Stimulated activated CD4-positive, alpha-beta T cell treated with anti-CD3 and anti-CD28 coated beads, Interleukin-1b, Interleukin-23, amount 100 ng/mL, for 4 hours (primary cell): ENCODE measurements around the gene CNKSR1.
A peak's percentile ranks its signal among the peaks of the same experiment; 100 is the strongest.

Experiments
- DNase-seq, 2 donors: peaks; one replicate each; pipeline ENCODE4 v3.0.0-alpha.2; 2020; ENCODE audit warnings: low read depth in 2 of 2

The CNKSR1 gene, protein sequence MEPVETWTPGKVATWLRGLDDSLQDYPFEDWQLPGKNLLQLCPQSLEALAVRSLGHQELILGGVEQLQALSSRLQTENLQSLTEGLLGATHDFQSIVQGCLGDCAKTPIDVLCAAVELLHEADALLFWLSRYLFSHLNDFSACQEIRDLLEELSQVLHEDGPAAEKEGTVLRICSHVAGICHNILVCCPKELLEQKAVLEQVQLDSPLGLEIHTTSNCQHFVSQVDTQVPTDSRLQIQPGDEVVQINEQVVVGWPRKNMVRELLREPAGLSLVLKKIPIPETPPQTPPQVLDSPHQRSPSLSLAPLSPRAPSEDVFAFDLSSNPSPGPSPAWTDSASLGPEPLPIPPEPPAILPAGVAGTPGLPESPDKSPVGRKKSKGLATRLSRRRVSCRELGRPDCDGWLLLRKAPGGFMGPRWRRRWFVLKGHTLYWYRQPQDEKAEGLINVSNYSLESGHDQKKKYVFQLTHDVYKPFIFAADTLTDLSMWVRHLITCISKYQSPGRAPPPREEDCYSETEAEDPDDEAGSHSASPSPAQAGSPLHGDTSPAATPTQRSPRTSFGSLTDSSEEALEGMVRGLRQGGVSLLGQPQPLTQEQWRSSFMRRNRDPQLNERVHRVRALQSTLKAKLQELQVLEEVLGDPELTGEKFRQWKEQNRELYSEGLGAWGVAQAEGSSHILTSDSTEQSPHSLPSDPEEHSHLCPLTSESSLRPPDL

DNA sequence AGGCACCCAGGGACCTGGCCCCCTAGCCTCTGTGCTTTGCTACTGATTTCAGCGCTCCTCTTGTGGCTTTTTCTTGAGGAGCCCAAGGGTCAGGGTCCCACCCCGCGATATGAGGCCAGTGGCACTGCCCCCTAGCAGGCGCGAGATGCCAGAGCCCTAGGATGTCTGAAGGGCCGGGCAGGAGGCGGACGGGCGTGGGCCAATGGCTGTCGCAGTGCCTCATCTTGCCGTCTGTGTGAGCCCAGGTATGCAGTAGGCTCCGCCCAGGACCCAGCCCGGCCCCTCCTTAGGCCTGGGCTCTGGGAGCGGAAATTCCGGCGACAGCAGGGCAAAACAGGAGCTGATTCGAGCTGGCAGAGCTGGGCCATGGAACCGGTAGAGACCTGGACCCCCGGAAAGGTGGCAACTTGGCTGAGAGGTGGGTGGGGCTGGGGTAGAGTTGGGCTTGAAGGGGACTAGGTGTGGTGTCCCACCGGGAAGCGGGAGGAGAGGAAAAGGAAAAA, at the start of gene CNKSR1:
CNKSR1 (plus strand) TSS at position 310 of the 503 bp plus-strand sequence; CDS start at position 367, 57 bp downstream.
- no peak for DNase-seq

DNA sequence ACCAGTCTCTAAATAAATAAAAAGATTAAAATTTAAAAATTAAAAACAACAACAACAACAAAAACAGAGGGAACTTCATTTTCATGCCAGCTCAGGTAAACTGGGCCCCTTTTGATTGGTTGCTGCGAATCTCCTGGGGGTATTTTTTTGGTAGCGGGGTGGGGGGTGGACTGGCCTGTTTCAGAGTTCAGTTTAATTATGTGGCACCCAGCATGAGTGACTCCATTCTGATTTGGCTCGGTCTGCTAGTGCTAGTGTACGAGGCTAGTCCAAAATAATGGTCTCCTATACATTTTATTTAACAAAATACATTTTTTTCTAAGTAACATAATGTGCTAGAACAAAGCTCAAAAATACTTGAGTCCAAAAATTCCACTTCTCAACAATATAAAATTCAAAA, 47.5 kb upstream of the CNKSR1 start:
- no peak for DNase-seq

DNA sequence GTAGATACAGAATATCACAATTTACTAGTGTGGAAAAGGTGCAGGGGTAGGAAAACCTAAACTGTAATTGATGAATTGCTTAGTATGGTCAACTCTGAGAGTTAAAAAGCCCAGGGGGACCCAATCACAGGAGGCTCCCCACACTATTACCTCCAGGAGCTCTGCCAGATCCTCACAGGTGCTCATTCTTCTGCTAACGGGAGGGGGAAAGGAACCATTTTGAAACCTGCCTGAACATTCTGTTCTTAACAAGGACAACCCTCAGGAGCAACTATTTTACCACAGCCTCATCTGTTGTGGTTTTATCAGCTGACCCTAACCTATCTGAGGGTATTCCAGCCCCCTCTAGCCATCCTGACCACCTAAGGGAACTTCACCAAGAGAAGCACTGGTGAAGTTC, 46.6 kb upstream of the CNKSR1 start:
- no peak for DNase-seq

DNA sequence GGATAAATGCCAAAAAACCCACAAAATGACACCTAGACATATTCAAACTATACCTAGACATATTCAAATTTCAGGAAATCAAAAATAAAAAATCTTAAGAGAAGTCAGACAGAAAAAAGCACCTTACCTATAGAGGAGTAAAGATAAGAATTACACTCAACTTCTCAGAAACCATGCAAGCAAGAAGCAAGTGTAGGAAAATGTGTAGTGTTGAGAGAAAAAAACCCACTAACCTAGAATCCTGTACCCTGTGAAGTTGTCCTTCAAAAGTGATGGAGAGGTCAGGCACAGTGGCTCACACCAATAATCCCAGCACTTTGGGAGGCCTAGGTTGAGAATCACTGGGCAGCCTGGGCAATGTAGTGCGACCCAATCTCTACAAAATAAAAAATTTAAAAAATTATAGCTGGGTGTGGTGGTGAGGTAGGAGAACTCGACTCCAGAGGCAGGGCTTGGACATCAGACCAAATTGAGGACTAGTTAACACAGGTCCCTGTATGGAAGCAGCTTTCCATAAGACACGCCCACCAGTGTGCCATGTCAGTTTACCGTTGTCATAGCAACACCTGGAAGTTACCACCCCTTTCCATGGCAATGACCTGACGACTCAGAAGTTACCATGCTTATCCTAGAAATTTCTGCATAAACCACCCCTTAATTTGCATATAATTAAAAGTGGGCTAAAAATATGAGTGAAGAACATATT, 45.0 kb upstream of the CNKSR1 start:
- DNase-seq: no peak

DNA sequence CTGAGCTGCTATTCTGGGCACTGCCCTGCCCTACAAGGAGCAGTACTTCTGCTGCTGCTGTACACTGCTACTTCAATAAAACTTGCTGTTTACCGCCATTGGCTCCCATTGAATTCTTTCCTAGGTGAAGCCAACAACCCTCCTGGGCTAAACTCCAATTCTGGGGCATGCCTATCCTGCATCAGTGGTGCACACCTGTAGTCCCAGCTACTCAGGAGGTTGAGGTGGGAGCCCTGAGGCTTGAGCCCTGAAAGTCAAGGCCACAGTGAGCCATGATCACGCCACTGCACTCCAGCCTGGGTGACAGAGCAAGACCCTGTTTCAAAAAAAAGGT, 44.5 kb upstream of the CNKSR1 start:
- no peak for DNase-seq

DNA sequence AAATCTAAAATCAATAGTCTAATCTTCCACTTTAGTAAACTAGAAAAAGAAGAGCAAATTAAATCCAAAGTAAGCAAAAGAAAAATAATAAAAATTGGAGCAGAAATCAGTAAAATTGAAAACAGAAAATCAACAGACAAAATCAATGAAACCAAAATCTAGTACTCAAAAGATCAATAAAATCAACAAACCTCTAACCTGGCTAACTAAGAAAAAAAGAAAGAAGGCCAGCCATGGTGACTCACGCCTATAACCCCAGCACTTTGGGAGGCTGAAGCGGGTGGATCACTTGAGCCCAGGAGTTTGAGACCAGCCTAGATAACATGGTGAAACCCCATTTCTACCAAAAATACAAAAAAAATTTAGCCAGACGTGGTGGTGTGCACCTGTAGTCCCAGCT, 42.8 kb upstream of the CNKSR1 start:
- DNase-seq: no peak

DNA sequence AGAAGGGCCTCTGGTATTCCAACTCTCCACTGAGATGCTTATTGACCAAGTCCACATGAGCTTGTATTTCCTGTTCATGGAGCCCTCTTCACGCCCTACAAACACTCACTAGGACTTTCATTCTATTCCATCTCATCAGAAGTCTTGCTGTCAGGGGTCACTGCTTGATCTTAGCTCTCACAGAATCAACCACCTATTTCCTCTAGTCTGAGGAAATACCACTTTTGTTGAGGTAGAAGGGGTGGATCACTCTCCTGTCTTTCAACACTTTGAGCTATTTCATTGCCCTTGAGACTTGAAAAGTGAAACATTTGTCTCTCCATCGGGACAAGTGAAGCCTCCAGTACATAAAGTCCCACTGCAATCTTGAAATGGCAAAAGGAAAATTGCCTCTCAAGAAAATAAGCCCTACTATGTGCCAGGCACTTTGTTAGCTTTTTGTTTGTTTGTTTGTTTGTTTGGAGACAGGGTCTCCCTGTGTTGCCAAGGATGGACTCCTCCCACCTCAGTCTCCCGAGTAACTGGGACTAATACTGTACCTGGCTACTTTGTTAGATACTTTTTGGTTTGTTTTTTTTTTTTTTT, 38.2 kb upstream of the CNKSR1 start:
- DNase-seq: no peak

DNA sequence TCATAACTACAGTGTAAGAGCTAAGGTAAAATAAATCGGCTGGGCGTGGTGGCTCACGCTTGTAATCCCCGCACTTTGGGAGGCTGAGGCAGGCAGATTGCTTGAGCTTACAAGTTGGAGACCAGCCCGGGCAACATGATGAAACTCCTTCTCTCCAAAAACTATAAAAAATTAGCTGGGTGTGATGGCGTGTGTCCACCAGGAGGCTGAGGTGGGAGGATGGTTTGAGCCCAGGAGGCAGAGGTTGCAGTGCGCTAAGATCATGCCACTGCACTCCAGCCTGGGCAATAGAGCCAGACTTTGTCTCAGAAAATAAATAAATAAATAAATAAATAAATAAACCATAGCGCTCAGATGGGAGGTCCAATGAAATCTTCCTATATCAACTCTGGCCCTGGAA, 35.1 kb upstream of the CNKSR1 start:
- DNase-seq: no peak

DNA sequence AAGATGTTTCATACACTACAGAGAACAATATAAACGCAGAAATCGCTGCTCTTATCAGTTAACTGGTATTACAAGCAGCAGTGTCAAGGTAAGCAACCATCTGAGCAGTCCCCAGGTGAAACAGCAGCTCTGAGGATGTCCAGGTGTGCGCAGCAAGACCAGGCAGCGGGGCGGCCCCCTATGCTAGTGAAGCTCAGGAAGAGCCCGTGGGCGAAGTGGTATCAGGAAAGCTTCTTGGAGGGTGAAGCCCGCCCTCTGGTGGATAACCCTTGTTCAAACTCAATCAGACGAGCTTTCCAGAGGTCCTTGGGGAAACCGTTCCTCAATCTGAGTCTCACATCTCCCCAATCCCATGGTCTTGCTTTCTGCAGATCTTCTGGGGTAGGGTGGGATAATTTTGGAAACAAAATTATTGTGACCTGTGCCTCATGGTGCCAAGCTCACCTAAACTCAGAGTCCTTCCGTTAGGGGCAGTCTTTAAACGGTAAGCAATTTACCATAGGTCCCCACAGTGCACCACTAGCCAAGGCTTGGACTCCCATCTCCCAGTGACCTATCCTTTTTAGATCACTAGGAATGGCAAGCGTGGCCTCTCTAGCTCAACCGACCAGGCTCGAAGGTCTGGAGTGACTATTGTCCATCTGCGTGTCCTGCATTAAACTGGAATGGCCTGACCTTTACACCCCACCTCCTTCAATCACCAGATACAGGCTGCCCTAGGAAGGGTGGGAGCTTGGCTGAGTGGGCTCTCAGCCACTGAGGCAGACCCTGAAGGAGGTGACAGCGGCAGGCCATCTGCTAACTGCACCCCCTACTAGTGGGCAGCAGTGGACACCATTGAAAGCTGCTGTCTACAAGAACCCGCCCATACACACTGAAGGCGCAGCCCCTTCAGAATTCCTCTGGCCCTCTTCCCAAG, 32.0 kb upstream of the CNKSR1 start:
- peak; percentile 51 to 75 for DNase-seq

DNA sequence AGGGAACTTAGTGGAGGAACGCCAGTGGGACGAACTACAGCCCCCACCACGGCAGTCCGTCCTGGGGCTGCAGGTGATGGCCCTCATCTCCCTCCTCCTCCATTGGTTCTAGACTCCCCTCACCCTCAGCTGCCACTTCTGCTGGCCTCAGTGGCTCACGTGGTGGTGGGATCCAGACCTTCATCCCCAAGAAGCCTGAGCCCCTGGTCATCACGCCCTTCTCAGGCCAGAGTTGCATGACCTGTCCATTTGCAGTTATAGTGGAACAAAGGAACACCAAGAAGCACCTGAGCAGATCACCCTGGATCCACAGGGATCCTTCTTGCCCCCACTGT, 31.4 kb upstream of the CNKSR1 start:
- DNase-seq: no peak

DNA sequence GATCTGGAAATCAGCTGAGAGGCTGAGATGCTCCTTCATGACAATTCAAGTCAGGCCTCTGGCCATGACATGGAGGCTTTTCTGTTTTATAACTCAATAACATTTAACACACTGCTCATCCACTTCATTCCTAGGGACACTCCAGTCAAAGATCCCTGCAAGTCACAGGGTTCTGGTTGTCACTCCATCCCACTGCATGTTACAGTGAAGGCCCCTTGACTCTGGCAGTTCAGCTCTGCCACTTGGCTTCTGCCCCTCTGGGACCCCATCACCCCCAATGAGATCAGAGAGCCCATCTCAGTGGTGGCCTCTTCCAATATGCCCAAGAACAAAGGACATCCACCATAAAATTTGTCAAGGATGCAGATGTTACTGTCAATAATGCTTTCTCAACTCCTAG, 28.4 kb upstream of the CNKSR1 start:
- DNase-seq: no peak

DNA sequence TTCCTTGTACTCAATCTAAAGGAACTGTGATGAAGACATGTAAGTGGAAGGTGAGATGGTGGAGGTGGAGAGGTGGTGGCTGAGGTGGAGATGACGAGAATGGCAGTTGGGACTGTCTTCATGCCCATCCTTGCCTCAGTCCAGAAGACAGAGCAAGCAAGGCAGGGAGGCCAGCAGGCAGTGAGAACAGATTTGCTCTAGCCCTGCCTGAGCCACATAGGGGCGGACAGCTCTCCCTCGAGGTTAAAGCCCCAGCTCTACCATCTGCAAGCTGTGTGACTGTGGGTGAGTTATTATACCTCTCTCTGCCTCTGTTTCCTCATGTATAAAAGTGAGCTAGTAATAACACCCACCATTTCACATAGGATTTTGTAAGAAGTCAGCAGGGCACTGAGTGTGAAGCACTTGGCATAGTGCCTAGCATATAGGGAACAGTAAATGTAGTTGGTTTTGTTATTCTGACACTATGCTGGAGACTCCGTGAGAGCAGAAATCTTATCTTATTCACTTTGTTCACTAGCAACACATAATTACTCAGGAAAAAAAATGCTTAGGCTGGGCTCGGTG, 23.2 kb upstream of the CNKSR1 start:
- DNase-seq: no peak

DNA sequence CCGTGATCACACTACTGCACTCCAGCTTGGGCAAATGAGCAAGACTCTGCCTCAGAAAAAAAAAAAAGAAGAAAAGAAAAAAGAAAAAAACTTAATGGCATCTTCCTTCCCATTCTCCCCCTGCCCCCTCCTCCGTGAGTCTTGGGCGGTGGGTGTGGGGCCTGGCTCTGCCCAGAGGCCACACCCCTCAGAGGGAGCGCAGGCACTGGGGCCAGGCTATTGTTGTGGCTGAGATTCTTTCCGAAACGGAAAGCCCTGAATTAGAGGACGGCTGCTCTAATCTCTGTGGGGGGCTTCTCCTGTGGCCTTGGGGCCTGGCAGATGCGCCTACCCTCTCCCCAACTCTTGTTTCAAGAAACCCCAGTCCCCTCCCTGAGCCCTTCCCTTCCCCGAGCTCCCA, 22.5 kb upstream of the CNKSR1 start:
- no peak for DNase-seq

DNA sequence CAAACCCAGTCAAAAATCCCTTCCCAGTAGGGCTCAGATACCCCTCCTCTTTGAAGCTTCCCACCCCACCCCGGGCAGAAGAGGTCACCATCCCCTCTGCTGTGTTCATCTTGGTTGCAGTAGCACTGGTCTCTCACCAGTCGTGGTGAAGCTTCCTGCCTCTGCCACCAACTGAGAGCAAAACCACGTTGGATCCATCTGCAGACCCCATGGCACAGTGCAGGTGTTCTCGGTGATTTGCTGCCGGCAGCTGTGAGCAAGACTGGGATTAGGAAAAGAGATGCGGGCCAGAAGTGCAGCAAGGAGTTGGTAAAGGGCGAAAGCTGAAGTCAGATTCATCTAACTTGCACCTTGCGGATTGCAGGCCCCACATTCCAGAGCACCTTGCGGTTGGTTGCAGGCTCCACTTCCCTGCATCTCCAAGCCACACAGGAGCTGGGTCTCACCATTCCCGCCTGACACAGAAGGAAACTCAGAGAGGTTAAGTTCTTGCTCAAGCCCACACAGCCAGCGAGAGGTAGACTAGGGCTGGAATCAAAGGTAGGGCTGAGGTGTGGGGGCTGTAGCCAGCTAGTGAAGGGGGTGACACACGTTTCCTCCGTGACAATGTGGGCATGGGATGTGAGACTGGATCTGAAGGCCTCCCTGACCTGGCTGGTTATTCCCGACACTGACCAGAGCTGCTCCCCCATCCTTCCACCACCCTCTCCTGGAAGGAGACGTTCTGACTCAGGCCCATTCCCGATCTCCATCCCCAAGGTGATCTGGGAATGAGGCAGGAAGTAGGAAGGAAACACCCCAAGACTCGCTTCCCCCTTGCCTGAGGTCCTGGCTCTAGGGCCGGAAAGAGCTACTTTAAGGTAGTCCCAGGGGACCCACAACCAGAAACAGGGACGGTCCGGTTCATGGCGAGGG, 21.7 kb upstream of the CNKSR1 start:
- no peak for DNase-seq

DNA sequence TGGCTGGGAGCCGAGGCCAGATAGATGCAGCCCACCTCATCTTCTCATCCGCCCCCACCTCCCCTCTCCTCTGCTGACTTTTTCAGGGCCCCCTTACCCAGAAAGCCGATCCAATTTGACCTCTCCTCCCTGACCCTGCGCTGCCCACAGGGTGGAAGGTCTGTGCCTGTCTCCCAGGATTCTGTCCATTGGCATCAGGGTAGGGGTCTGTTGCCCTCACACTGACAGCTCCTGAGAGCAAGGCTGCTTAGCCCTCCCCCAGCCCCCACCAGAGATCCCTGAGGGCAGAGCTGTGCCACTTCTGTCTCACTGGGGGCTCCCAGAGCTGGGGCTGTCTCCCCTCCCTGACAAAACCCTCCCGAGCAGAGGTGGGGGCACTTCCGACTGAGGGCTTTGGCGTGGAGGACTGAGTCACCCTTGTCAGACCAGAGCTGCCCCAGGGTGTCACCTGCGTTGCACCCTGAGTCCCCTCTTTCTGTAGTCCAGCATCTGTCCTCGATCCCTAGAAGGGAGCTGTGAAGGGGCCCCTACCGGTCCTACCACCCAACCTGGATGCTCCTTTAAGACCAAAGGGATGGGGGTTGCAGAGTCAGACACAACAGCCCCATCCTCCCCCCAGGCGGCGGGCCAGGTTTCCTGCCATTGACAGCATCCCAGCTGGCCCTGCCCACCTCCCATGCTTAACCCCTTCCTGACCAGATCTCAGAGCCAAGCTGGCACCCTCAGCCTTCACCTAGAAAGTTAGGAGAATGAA, 20.8 kb upstream of the CNKSR1 start:
- DNase-seq: no peak

DNA sequence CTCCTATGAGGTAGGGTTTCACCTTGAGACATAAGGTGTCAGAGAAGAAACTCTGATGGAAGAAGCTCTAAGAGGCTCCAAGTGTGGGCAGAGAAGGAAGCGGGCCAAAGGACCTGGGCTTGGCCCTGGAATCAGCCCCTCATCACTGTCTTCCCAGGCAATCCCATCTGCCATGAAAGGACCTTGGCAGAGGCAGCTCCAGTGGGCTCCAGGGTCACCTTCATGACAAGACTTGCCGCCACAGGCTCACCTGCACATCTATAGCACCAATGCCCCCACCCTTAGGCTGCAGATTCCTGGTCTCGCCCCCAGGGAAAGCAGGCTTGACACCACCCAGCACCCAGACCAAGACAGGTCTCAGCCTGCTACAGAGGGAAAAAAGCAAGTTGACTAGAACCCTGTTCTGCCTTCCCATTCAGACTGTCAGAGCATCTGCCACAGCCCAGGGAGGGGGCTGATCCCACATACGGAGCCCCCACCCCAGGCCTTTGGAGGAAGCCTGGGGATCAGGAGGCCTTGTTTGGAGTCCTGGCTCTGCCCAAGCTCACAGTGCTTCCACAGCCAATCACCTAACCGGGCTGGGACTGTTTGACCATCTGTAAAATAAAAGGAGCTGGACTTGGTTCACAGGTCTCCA, 18.9 kb upstream of the CNKSR1 start:
- DNase-seq: no peak

DNA sequence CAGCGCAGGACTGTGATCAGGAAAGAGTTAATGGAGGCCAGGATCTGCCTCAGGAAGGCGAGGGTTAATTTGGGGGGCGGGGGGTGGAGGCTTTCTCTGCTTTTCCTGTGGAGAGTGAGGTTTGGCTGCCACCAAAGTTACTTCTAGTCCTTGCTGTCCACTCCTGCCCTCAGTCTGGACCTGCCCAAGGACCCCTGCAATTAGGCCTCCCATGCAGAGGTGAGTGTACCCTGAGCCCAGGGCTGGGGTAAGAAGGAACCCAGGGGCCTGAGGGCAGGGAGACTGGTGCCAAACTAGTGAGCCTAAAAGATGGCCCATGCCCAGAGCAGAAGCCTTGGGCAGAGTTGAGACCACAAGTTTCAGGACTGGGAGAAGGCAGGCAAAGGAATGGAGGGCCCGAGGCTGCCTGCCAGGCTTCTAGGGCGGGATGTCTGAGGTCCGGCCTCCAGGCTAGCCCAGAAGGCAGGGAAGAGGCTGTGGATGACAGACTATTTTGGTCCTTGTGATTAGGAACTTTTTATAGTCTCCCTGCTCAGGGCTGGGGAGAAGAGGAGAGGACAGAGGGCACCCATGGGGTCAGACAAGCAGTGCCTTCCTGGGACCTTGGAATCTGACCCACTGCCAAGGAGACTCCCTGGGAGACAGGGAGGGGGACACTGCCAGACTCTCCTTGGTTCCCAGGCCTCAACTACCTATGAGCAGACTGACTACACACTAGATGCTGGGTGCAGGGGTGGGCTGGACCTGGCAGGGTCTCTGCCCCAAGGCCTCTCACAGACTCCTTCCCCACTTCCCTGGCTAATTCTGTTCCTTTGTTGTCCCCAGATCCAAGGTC, 18.2 kb upstream of the CNKSR1 start, which contains the start of gene FAM110D:
FAM110D (plus strand) TSS at position 172 of the 835 bp plus-strand sequence. CDS start 2,213 bp downstream, outside the sequence.
- DNase-seq: no peak

DNA sequence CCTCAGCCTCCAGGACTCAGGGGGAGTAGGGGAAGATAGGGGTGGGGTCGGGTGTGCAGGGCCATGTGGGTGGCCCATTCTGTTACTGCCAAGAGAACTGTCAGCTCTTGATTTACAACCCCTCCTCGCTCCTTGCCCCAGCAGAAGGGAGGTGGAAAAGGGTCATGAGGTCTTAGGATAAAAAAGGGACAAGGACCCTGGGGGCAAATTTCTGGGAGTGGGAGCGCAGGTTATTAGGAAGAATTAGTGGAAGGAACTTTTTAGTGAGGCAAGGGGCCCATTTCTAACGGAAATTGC, 17.6 kb upstream of the CNKSR1 start:
- DNase-seq: no peak
